ENCODE measurements around the gene PLXND1.
"Not testable (repeated sequence)": the region's sequence is repeated elsewhere in the genome, so short reads cannot be mapped to it uniquely, and the experiment has no call there.

Gene PLXND1

DNA sequence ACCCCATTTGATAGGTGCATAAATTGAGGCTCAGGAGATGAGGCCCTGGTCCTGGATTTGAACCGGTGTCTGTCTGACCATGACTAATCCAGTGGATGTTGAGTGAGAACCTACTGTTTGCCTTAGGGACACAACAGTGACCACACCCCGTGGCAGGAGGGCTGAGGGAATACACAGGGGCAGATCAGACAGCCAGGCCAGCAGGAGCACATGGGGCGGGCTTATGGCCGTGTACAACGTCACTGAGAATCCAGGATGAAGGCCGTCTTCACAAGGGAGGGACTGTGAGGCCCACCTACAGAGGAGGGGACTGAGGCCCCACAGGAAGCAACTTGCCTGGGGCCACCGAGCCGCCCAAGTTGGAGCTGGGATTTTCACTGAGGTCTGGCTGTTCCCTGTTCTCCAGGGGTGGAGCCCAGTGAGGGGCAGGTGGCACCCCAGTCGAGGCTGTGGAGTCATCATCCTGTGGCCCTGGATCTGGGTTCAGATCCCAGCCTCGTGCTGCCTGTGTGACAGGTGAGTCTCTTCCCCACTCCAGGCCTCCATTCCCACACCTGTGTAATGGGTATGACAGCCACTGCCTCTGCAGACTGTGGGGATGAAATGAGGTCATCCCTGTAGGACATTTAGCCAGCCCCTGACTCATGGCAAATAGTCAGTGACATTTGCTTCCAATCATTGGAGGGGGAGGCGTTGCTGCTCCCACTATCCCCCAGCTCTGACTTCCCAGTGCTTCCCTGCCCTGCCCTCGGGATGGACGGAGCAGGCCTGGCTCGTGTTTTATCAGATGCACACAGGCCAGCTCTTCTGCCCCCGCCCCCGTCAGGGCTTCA is 6.3 kb upstream of the PLXND1 start:
- Histone ChIP-seq H3F3A (ENCODE audit: low read depth) (peaks cover 13% of the 10 kb centered on the region; the same call in 1 of the 2 replicates), H3K36me3 (ENCODE audit: insufficient read depth, low read length) (no peaks in the 10 kb centered on the region), H3K9me3 (ENCODE audit: insufficient read depth, low read depth, low read length) (no peaks in the 10 kb centered on the region), H3K27me3 (ENCODE audit: insufficient read depth, low read length, poor library complexity, severe bottlenecking) (no peaks in the 10 kb centered on the region), H3K9ac (ENCODE audit: low read depth, low read length, poor library complexity, severe bottlenecking) (no peak overlapping the region), H3K4me1 (ENCODE audit: insufficient read depth, low read length, poor library complexity, severe bottlenecking) (peaks cover 40% of the 10 kb centered on the region), H2AFZ (ENCODE audit: low read length) (no peak overlapping the region), H3K4me3 (ENCODE audit: low read length, poor library complexity, severe bottlenecking) (no peak overlapping the region), H3K9me2 (replicated peaks; ENCODE audit: low read depth, low read length) (no peaks in the 10 kb centered on the region), H3K4me2 (ENCODE audit: low read depth, low read length, poor library complexity, severe bottlenecking) (no peak overlapping the region), H3K79me2 (ENCODE audit: insufficient read depth, low read length) (no peaks in the 10 kb centered on the region), H4K20me1 (ENCODE audit: insufficient read depth, low read length, poor library complexity, severe bottlenecking) (no peaks in the 10 kb centered on the region)
- no peak for TF ChIP-seq EZH2phosphoT487 (IDR thresholded peaks at IDR 0.05; ENCODE audit: borderline replicate concordance)

GRCh38 chr3:129611812-129612533 is 5.5 kb upstream of the PLXND1 start:
- H3K36me3 ChIP-seq (ENCODE audit: insufficient read depth, low read length) = no peaks in the 10 kb centered on the region
- no peaks in the 10 kb centered on the region for H3K27me3 ChIP-seq (ENCODE audit: insufficient read depth, low read length, poor library complexity, severe bottlenecking)
- H4K20me1 ChIP-seq (ENCODE audit: insufficient read depth, low read length, poor library complexity, severe bottlenecking) = no peaks in the 10 kb centered on the region
- peaks cover 13% of the 10 kb centered on the region; the same call in 1 of the 2 replicates for H3F3A ChIP-seq (ENCODE audit: low read depth)
- H3K4me1 ChIP-seq (ENCODE audit: insufficient read depth, low read length, poor library complexity, severe bottlenecking) = peaks cover 48% of the 10 kb centered on the region
- no peaks in the 10 kb centered on the region for H3K9me3 ChIP-seq (ENCODE audit: insufficient read depth, low read depth, low read length)
- H3K9me2 ChIP-seq (replicated peaks; ENCODE audit: low read depth, low read length) = no peaks in the 10 kb centered on the region
- H3K9ac ChIP-seq (ENCODE audit: low read depth, low read length, poor library complexity, severe bottlenecking) = no peak overlapping the region
- TF ChIP-seq EZH2phosphoT487 (IDR thresholded peaks at IDR 0.05; ENCODE audit: borderline replicate concordance) (no peak), CTCF (conservative IDR thresholded peaks at IDR 0.05; ENCODE audit: low read length) (no peak)
- H3K4me3 ChIP-seq (ENCODE audit: low read length, poor library complexity, severe bottlenecking) = no peak overlapping the region
- no peak overlapping the region for H2AFZ ChIP-seq (ENCODE audit: low read length)
- no peaks in the 10 kb centered on the region for H3K79me2 ChIP-seq (ENCODE audit: insufficient read depth, low read length)
- H3K4me2 ChIP-seq (ENCODE audit: low read depth, low read length, poor library complexity, severe bottlenecking) = no peak overlapping the region

DNA sequence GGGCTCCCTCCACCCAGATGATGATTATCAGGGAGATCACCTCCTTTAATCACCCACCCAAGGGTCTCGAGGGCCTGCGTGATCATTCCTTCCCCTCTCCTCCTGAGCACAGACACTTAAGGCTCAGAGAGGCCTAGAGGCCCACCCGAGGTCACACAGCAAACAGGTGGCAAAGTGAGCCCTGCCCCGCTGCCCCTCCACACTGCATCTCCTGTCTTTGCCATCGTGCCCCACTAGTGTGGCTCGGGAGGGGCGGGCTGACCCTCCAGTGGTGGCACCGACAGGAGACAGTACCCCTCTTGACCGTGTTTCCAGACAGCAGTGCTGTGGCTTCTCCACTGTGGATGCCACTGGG is 4.9 kb upstream of the PLXND1 start:
- Histone ChIP-seq H3F3A (ENCODE audit: low read depth) (peaks cover 13% of the 10 kb centered on the region; the same call in 1 of the 2 replicates), H3K9ac (ENCODE audit: low read depth, low read length, poor library complexity, severe bottlenecking) (no peak overlapping the region), H3K9me2 (replicated peaks; ENCODE audit: low read depth, low read length) (no peaks in the 10 kb centered on the region), H3K9me3 (ENCODE audit: insufficient read depth, low read depth, low read length) (no peaks in the 10 kb centered on the region), H4K20me1 (ENCODE audit: insufficient read depth, low read length, poor library complexity, severe bottlenecking) (no peaks in the 10 kb centered on the region), H3K4me3 (ENCODE audit: low read length, poor library complexity, severe bottlenecking) (no peak overlapping the region), H3K4me1 (ENCODE audit: insufficient read depth, low read length, poor library complexity, severe bottlenecking) (peaks cover 48% of the 10 kb centered on the region), H2AFZ (ENCODE audit: low read length) (no peak overlapping the region), H3K79me2 (ENCODE audit: insufficient read depth, low read length) (no peaks in the 10 kb centered on the region), H3K36me3 (ENCODE audit: insufficient read depth, low read length) (no peaks in the 10 kb centered on the region), H3K27me3 (ENCODE audit: insufficient read depth, low read length, poor library complexity, severe bottlenecking) (no peaks in the 10 kb centered on the region), H3K4me2 (ENCODE audit: low read depth, low read length, poor library complexity, severe bottlenecking) (no peak overlapping the region)
- no peak for TF ChIP-seq EZH2phosphoT487 (IDR thresholded peaks at IDR 0.05; ENCODE audit: borderline replicate concordance)
- TF ChIP-seq CTCF (conservative IDR thresholded peaks at IDR 0.05; ENCODE audit: low read length) = no peak

DNA sequence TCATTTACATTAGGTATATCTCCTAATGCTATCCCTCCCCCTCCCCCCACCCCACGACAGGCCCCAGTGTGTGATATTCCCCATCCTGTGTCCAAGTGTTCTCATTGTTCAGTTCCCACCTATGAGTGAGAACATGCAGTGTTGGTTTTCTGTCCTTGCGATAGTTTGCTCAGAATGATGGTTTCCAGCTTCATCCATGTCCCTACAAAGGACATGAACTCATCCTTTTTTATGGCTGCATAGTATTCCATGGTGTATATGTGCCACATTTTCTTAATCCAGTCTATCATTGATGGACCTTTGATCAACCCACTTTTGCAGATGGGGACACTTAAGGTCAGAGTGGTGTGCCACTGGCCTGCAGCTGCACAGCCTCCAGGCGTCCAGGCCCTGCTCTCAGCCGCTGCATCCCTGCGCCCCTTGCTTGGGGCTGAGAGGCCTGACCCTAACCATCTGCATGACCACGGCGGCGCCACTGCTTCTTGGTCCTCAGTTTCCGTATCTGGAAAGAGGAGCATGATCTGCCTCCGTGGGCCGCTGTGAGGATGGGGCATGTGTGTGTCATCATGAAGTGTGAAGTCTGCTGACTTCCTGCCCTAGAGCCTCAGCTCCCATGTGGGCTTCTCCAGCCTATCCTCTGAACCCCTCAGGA is 4.4 kb upstream of the PLXND1 start:
- H3K4me2 ChIP-seq (ENCODE audit: low read depth, low read length, poor library complexity, severe bottlenecking) = not testable (repeated sequence)

More for the DNA sequence above, 4.4 kb upstream of the PLXND1 start:
- H3K27me3 ChIP-seq (ENCODE audit: insufficient read depth, low read length, poor library complexity, severe bottlenecking); H3K36me3 ChIP-seq (ENCODE audit: insufficient read depth, low read length); H2AFZ ChIP-seq (ENCODE audit: low read length); H3K4me3 ChIP-seq (ENCODE audit: low read length, poor library complexity, severe bottlenecking); H3K9ac ChIP-seq (ENCODE audit: low read depth, low read length, poor library complexity, severe bottlenecking); H3K79me2 ChIP-seq (ENCODE audit: insufficient read depth, low read length); H4K20me1 ChIP-seq (ENCODE audit: insufficient read depth, low read length, poor library complexity, severe bottlenecking); H3K9me3 ChIP-seq (ENCODE audit: insufficient read depth, low read depth, low read length); H3K9me2 ChIP-seq (replicated peaks; ENCODE audit: low read depth, low read length): not testable (repeated sequence)
- Histone ChIP-seq H3K4me1 (ENCODE audit: insufficient read depth, low read length, poor library complexity, severe bottlenecking) (peaks cover 48% of the 10 kb centered on the region), H3F3A (ENCODE audit: low read depth) (peaks cover 13% of the 10 kb centered on the region; the same call in 1 of the 2 replicates)
